Breast epithelium (tissue), 4 donors: ENCODE measurements around the gene CBARP. TPM values are rescaled to one million over a fixed set of nuclear protein-coding genes. Genes with fewer than 3 reads are reported as not detected.
A peak's percentile ranks its signal among the peaks of the same experiment; 100 is the strongest.

ENCODE experiments used
- DNase-seq, 2 donors: peaks; one replicate each; pipeline ENCODE4 v3.0.0-alpha.2; 2019; ENCODE audit warnings: low spot score in 2 of 2
- H3K27ac ChIP-seq, 2 donors: fragments of 200-600 bp; sonication (generic) in 1 of 2; one replicate each; pipeline ENCODE4 v1.5.1; 2016 to 2019; ENCODE audit warnings: mild to moderate bottlenecking in 1 of 2
- H3K27me3 ChIP-seq, 2 donors: fragments of 200-600 bp; sonication (generic) in 1 of 2; one replicate each; pipeline versions ENCODE4 v1.5.1 to v1.6.0; 2017 to 2019; ENCODE audit warnings: control low read depth in 1 of 2, mild to moderate bottlenecking in 1 of 2
- H3K36me3 ChIP-seq: fragments of 200-600 bp; one replicate; pipeline ENCODE4 v1.5.1; 2019
- H3K4me1 ChIP-seq, 2 donors: fragments of 200-600 bp; sonication (generic); one replicate each; pipeline ENCODE4 v1.5.1; 2016 to 2019; ENCODE audit warnings: control low read depth in 1 of 2
- H3K4me3 ChIP-seq, 3 donors: fragments of 200-600 bp; sonication (generic); 1 replicate in 2 of 3; 2 replicates in 1 of 3; pipeline ENCODE4 v1.5.1; 2016 to 2019; ENCODE audit warnings: mild to moderate bottlenecking in 3 of 3, moderate library complexity in 2 of 3
- H3K9me3 ChIP-seq, 2 donors: fragments of 200-600 bp; sonication (generic) in 1 of 2; one replicate each; pipeline ENCODE4 v1.5.1; 2016 to 2019; ENCODE audit warnings: control low read depth in 1 of 2
- POLR2A ChIP-seq: fragments of 450-650 bp; IDR thresholded peaks from one replicate; pipeline ENCODE4 v1.6.1; 2016; ENCODE audit warnings: antibody characterized with exemption, mild to moderate bottlenecking, moderate library complexity
- POLR2AphosphoS5 ChIP-seq, 3 donors: sonication (generic); formaldehyde crosslinking; IDR thresholded peaks; one replicate each; pipeline ENCODE4 v1.6.1; 2017; ENCODE audit warnings: antibody characterized with exemption in 3 of 3
- intact Hi-C: fragments of 100-400 bp; cut with DNase I; formaldehyde crosslinking; loops from one replicate; pipeline ENCODE4 v1.15.1; 2023; ENCODE audit warnings: low total_unique reads
- total RNA-seq, 3 donors: library from RNA; depleted of rRNA; stranded (reverse); fragments of >200 nt; gene quantifications; one replicate each; pipeline ENCODE4 v1.1.0, GENCODE V29; 2016
- TF ChIP-seq, protein P1 (sequence below), 3 donors: fragments of 450-650 bp; IDR thresholded peaks; one replicate each; pipeline ENCODE4 v1.5.1; 2016 to 2017; ENCODE audit warnings: antibody characterized with exemption in 3 of 3, mild to moderate bottlenecking in 3 of 3, moderate library complexity in 3 of 3

Gene CBARP
- total RNA-seq, 3 donors from 2014 or later = 0.98 to 4.8 TPM; not detected in 1

GRCh38 chr19:1249990-1250436 is 12.2 kb upstream of the CBARP start:
- H3K36me3 ChIP-seq = peaks cover 3% of the 10 kb centered on the region
- H3K4me3 ChIP-seq = peak overlapping the region; percentile 83 to 97 (median 94)
- intact Hi-C loops = loop anchor here (5.0 kb wide), 1 partner anchor 1532 kb away; the partner anchor contains the start of gene SGTA
- no peaks in the 10 kb centered on the region for H3K9me3 ChIP-seq
- no peak for DNase-seq
- no peak for TF ChIP-seq POLR2AphosphoS5 (IDR thresholded peaks at IDR 0.05)
- TF ChIP-seq, protein P1, sequence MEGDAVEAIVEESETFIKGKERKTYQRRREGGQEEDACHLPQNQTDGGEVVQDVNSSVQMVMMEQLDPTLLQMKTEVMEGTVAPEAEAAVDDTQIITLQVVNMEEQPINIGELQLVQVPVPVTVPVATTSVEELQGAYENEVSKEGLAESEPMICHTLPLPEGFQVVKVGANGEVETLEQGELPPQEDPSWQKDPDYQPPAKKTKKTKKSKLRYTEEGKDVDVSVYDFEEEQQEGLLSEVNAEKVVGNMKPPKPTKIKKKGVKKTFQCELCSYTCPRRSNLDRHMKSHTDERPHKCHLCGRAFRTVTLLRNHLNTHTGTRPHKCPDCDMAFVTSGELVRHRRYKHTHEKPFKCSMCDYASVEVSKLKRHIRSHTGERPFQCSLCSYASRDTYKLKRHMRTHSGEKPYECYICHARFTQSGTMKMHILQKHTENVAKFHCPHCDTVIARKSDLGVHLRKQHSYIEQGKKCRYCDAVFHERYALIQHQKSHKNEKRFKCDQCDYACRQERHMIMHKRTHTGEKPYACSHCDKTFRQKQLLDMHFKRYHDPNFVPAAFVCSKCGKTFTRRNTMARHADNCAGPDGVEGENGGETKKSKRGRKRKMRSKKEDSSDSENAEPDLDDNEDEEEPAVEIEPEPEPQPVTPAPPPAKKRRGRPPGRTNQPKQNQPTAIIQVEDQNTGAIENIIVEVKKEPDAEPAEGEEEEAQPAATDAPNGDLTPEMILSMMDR (IDR thresholded peaks at IDR 0.05) = no peak
- no peak for TF ChIP-seq POLR2A
- peak overlapping the region; percentile 99 for H3K27ac ChIP-seq
- no peaks in the 10 kb centered on the region for H3K27me3 ChIP-seq
- peaks cover 24 to 31% of the 10 kb centered on the region in 2 donors for H3K4me1 ChIP-seq

GRCh38 chr19:1249298-1249989 is 11.6 kb upstream of the CBARP start:
- peaks cover 29 to 36% of the 10 kb centered on the region in 2 donors for H3K4me1 ChIP-seq
- no peaks in the 10 kb centered on the region for H3K36me3 ChIP-seq
- intact Hi-C loops = loop anchor here (5.0 kb wide), 1 partner anchor 1533 kb away; the partner anchor contains the start of gene SGTA
- DNase-seq = peak; percentile 94 to 97
- H3K4me3 ChIP-seq = peak overlapping the region; percentile 83 to 97 (median 94)
- no peaks in the 10 kb centered on the region for H3K9me3 ChIP-seq
- peak overlapping the region; percentile 99 for H3K27ac ChIP-seq
- no peaks in the 10 kb centered on the region for H3K27me3 ChIP-seq
- TF ChIP-seq POLR2A = peak; percentile 95
- TF ChIP-seq, protein P1 (IDR thresholded peaks at IDR 0.05) = no peak
- TF ChIP-seq POLR2AphosphoS5 (IDR thresholded peaks at IDR 0.05) = peak; percentile 75 to 95 (median 78)

- DNase-seq = peak in 1 of 2 donors; percentile 68
- intact Hi-C loops = loop anchor here (5.0 kb wide), 1 partner anchor 1533 kb away; the partner anchor contains the start of gene SGTA
Measured at GRCh38 chr19:1248786-1249297, 11.0 kb upstream of the CBARP start.

DNA sequence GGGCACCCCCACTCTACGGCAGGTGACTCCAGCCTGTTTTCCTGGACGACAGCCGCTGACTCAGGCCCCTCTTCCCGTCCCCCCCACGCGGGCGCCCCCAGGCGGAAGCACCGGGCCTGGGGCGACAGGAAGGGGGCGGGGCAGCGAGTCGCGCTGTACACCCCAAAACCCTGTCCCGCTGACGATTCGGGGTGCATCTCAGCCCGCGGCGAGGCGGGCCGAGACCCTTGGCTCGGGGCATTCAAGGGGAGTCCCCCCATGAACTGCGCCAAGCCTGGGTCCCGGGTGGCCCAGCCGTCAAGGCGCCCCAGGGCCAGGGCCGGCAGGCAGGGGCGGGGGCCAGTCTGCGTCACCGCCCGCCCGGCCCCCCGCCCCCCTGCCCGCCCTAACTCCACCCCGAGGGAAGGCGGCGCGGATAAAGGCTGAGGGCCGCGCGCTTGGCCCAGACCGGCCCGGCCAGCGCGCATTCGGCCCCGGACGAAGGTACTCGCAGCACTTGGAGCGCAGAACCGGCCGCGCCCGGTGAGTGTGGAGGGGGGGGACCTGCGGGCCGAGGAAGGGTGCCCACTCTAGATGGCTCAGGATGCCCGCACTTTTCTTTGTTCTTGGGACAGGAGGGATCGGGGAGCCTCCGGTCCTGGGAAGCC is 10.5 kb upstream of the CBARP start, which contains the start of gene MIDN:
Gene MIDN (plus strand): TSS at position 445 of the 647 bp plus-strand sequence. CDS start 1,714 bp downstream, outside the sequence.
- intact Hi-C loops = loop anchor here (5.0 kb wide), 1 partner anchor 1534 kb away; the partner anchor contains the start of gene SGTA
- TF ChIP-seq POLR2AphosphoS5 (IDR thresholded peaks at IDR 0.05) (peak; percentile 71 to 89 (median 81)), POLR2A (peak; percentile 81)
- TF ChIP-seq, protein P1 (IDR thresholded peaks at IDR 0.05) = no peak

More at GRCh38 chr19:1248786-1249297, 11.0 kb upstream of the CBARP start:
- peak overlapping the region; percentile 99 for H3K27ac ChIP-seq
- H3K4me1 ChIP-seq = peaks cover 29 to 36% of the 10 kb centered on the region in 2 donors
- no peaks in the 10 kb centered on the region for H3K9me3 ChIP-seq
- TF ChIP-seq, protein P1 (IDR thresholded peaks at IDR 0.05) = peak; percentile 64 to 99 (median 73)
- TF ChIP-seq POLR2AphosphoS5 (IDR thresholded peaks at IDR 0.05) = no peak
- no peaks in the 10 kb centered on the region for H3K27me3 ChIP-seq
- H3K36me3 ChIP-seq = no peaks in the 10 kb centered on the region
- H3K4me3 ChIP-seq = peak overlapping the region; percentile 83 to 97 (median 94)

More for the DNA sequence above, 10.5 kb upstream of the CBARP start, which contains the start of gene MIDN:
- Histone ChIP-seq H3K27ac (peak within 1 kb of the TSS; percentile 99), H3K36me3 (no peaks in the 10 kb centered on the region), H3K27me3 (no peaks in the 10 kb centered on the region), H3K4me3 (peak within 1 kb of the TSS; percentile 83 to 97 (median 94)), H3K9me3 (no peaks in the 10 kb centered on the region), H3K4me1 (peaks cover 27 to 36% of the 10 kb centered on the region in 2 donors)
- peak; percentile 74 to 84 for DNase-seq
